Fibroblast of mammary gland (primary cell): ENCODE data around the gene TP53RK.
A peak's percentile ranks its signal among the peaks of the same experiment; 100 is the strongest.

Experiments used
- DNase-seq: peaks from one replicate; pipeline ENCODE4 v3.0.0-alpha.2; 2010; ENCODE audit warnings: low read depth
- H3K4me3 ChIP-seq: 2 replicates; pipeline ENCODE4 v1.5.1; 2011; ENCODE audit warnings: low read depth, mild to moderate bottlenecking, low read length, moderate library complexity; ENCODE audit not compliant: control insufficient read depth
- TF ChIP-seq, protein P1 (sequence below): conservative IDR thresholded peaks from 2 replicates; pipeline ENCODE4 v1.5.1; 2011; ENCODE audit warnings: low read depth, low read length, inconsistent platforms; ENCODE audit not compliant: control insufficient read depth, insufficient read depth

TP53RK gene

DNA sequence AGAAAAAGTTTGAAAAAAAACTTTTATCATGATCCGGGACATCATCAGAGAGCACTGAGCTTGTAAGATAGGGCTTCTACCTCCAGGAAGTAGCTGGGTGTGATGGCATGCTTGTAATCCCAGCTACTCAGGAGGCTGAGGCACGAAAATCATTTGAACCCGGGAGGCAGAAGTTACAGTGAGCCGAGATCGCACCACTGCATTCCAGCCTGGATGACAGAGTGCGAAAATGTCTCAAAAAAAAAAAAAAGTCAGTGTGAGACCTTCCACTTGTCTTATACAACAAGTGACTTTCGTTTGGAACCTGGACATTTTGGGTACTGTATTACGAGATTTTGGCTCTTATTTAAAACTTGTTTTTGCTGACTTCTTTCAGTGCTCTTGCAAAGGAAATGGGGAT is 32.1 kb downstream of the TP53RK start:
- DNase-seq: no peak
- TF ChIP-seq, protein P1, sequence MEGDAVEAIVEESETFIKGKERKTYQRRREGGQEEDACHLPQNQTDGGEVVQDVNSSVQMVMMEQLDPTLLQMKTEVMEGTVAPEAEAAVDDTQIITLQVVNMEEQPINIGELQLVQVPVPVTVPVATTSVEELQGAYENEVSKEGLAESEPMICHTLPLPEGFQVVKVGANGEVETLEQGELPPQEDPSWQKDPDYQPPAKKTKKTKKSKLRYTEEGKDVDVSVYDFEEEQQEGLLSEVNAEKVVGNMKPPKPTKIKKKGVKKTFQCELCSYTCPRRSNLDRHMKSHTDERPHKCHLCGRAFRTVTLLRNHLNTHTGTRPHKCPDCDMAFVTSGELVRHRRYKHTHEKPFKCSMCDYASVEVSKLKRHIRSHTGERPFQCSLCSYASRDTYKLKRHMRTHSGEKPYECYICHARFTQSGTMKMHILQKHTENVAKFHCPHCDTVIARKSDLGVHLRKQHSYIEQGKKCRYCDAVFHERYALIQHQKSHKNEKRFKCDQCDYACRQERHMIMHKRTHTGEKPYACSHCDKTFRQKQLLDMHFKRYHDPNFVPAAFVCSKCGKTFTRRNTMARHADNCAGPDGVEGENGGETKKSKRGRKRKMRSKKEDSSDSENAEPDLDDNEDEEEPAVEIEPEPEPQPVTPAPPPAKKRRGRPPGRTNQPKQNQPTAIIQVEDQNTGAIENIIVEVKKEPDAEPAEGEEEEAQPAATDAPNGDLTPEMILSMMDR: no peak
- no peak overlapping the region for H3K4me3 ChIP-seq

DNA sequence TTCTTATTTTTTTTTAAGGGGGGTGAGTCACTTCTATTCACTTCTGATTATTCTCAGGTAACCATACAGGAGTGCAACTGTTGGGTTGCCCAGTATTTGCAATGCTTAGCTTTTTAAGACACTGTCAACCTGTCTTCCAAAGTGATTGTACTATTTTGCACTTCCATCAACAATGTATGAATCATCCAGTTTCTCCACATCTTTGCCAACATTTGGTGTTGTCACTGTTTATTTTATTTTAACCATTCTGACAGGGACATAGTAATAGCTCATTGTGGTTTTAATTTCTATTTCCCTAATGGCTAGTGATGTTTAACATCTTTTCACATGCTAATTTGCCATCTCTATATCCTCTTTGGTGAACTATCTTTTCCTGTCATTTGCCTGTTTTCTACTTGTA is 36.5 kb downstream of the TP53RK start:
- H3K4me3 ChIP-seq: no peak overlapping the region
- TF ChIP-seq, protein P1: no peak
- peak; percentile 66 for DNase-seq

DNA sequence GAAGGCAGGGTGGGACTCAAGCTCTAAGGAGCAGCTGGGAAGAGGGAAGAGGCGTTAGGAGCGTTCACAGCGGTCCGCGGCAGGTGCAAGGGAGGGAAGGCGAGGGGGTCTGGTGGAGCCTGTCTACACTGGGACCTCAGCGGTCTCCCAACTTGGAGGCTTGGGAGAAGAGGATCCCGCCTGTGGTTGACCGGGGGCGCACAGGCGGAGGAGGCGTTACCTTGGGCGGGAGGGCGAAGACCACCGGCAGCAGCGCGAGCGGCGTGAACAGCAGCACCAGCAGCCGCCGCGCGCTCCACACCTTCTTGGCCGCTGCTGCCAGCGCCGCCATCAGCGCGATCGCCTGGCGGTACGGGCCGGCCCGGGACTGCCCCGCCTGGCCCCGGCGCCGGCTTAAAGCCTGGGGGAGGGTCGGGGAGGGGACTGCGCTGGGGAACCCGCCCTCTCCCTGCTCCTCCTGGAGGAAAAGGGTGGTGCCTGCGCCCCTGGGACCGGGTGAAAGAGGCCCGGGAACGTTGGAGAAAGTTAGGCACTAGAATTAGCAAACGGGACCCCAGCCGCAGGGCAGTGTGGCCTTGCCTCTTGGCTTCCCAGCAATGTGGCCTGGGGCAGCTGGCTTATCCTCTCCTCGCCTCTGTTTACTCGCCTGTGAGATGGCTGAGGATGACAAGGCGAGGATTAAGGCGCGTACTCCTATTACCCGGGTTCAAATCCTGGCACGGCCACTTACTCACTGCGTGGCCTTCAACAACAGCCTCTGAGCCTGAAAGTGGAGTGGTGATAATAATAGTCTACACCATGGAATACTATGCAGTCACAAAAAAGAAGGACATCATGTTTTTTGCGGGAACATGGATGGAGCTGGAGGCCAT is 37.9 kb downstream of the TP53RK start, which contains the start of gene SLC13A3:
Gene SLC13A3 (minus strand): TSS at position 369 of the 872 bp plus-strand sequence. CDS start 38 bp downstream, at position 331.
- no peak for DNase-seq
- H3K4me3 ChIP-seq: no peak within 1 kb of the TSS
- TF ChIP-seq, protein P1: no peak

DNA sequence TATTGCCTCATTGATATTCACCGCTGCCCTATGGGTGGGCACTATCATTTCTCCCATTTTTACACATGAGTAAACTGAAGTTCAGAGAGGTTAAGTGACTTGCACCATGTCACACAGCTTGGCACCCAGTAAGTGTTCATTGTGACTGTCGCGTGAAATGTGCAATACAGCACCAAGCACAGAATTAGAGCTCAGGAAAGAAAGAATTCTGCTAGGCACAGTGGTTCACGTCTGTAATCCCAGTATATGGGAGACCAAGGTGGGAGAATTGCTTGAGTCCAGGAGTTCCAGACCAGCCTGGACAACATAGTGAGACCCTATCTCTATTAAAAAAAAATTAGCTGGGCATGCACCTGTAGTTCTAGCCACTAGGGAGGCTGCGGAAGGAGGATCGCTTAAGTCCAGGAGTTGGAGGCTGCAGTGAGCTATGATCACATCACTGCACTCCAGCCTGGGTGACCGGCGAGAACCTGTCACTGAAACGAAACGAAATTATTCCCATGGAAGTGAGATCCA is 38.6 kb downstream of the TP53RK start:
- H3K4me3 ChIP-seq: no peak overlapping the region
- no peak for DNase-seq
- TF ChIP-seq, protein P1: no peak

DNA sequence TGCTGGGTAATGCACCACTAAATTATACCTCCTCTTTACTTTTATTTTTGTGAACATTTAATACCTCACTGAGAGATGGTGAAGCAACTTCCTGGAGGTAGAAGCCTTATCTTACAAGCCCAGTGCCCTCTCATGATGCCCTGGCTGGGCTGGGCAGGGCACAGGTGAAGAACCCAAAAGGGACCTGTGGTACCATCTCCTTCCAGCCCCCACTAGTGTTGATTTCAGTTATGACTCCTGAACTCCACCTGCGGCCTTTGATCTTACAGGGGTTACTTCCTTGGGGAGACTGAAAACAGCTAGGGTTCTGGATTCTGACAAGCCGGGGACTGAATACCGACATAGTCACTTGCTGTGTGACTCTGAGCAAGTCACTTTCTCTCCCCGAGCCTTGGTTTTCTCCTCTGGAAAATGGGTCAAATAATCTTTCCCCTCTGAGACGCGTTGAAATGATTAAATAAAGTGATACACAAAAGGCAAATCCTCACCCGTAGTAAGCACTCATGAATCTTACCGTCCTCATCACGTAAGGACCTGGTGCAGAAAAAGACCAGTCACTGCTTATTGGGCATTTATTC is 39.2 kb downstream of the TP53RK start:
- no peak overlapping the region for H3K4me3 ChIP-seq
- DNase-seq: no peak
- TF ChIP-seq, protein P1: no peak

DNA sequence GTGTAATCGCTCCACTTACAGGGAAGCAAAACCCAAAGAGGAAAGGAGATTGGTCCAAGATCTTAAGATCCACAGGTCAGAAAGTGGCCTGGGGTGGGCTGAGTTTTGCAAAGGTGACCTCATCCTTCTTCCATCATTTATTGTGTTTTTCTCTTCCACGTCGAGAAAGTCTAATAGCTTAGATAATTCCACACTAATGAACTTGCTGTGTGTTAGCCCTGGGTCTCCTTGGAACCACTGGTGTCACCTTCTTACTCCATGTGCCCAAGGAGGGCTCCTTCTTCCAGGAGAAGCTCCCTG is 39.6 kb downstream of the TP53RK start:
- TF ChIP-seq, protein P1: no peak
- H3K4me3 ChIP-seq: no peak overlapping the region
- no peak for DNase-seq
